NCI-H446 treated with DMSO at 0.1 percent for 48 hours (cell line): ENCODE data around the gene GOLGA6L9.
"Not testable (repeated sequence)": the region's sequence is repeated elsewhere in the genome, so short reads cannot be mapped to it uniquely, and the experiment has no call there.

ENCODE experiments used
- DNase-seq: peaks from one replicate; lab custom pipeline; 2025; lab: John Stamatoyannopoulos, UW

The GOLGA6L9 gene

GRCh38 chr15:82429693-82430092, at the start of gene GOLGA6L9:
Gene GOLGA6L9 (plus strand): TSS chr15:82429816. CDS start chr15:82430080, 264 bp downstream.
- DNase-seq = not testable (repeated sequence)

- DNase-seq = not testable (repeated sequence)
Measured at GRCh38 chr15:82381330-82381955, 48.2 kb upstream of the GOLGA6L9 start.

GRCh38 chr15:82387209-82387608, 42.4 kb upstream of the GOLGA6L9 start:
- DNase-seq = not testable (repeated sequence)

- DNase-seq = not testable (repeated sequence)
Measured at GRCh38 chr15:82390152-82390551, 39.5 kb upstream of the GOLGA6L9 start.

GRCh38 chr15:82392077-82392476, 37.5 kb upstream of the GOLGA6L9 start:
- not testable (repeated sequence) for DNase-seq

GRCh38 chr15:82393671-82394070, 35.9 kb upstream of the GOLGA6L9 start:
- no peak for DNase-seq

GRCh38 chr15:82395788-82396187, 33.8 kb upstream of the GOLGA6L9 start:
- DNase-seq = not testable (repeated sequence)

- no peak for DNase-seq
Measured at GRCh38 chr15:82397817-82398216, 31.8 kb upstream of the GOLGA6L9 start.

- no peak for DNase-seq
Measured at GRCh38 chr15:82398785-82399184, 30.8 kb upstream of the GOLGA6L9 start.

GRCh38 chr15:82399366-82400103, 30.1 kb upstream of the GOLGA6L9 start:
- DNase-seq = not testable (repeated sequence)

- DNase-seq = not testable (repeated sequence)
Measured at GRCh38 chr15:82401918-82402317, 27.7 kb upstream of the GOLGA6L9 start.

- not testable (repeated sequence) for DNase-seq
Measured at GRCh38 chr15:82402341-82402740, 27.3 kb upstream of the GOLGA6L9 start.

- DNase-seq = not testable (repeated sequence)
Measured at GRCh38 chr15:82406211-82406610, 23.4 kb upstream of the GOLGA6L9 start.

GRCh38 chr15:82410306-82410705, 19.3 kb upstream of the GOLGA6L9 start:
- not testable (repeated sequence) for DNase-seq

- not testable (repeated sequence) for DNase-seq
Measured at GRCh38 chr15:82411595-82411994, 18.0 kb upstream of the GOLGA6L9 start.

- not testable (repeated sequence) for DNase-seq
Measured at GRCh38 chr15:82414525-82415191, 15.0 kb upstream of the GOLGA6L9 start.

- DNase-seq = not testable (repeated sequence)
Measured at GRCh38 chr15:82420516-82420915, 9.1 kb upstream of the GOLGA6L9 start.

GRCh38 chr15:82420966-82421365, 8.7 kb upstream of the GOLGA6L9 start:
- DNase-seq = not testable (repeated sequence)

- not testable (repeated sequence) for DNase-seq
Measured at GRCh38 chr15:82427117-82427516, 2.5 kb upstream of the GOLGA6L9 start.

- not testable (repeated sequence) for DNase-seq
Measured at GRCh38 chr15:82445420-82445819, 15.8 kb downstream of the GOLGA6L9 start.

- not testable (repeated sequence) for DNase-seq
Measured at GRCh38 chr15:82457336-82457735, 27.7 kb downstream of the GOLGA6L9 start.

GRCh38 chr15:82465629-82466028, 36.0 kb downstream of the GOLGA6L9 start:
- DNase-seq = not testable (repeated sequence)

GRCh38 chr15:82468205-82468604, 38.6 kb downstream of the GOLGA6L9 start:
- not testable (repeated sequence) for DNase-seq
